SW480 (cell line): ENCODE results near the gene NISCH.
A peak's percentile ranks its signal among the peaks of the same experiment; 100 is the strongest.

Experiments
- DNase-seq: peaks from one replicate; pipeline ENCODE4 v3.0.0-alpha.2; 2016; ENCODE audit warnings: low spot score

The NISCH gene

DNA sequence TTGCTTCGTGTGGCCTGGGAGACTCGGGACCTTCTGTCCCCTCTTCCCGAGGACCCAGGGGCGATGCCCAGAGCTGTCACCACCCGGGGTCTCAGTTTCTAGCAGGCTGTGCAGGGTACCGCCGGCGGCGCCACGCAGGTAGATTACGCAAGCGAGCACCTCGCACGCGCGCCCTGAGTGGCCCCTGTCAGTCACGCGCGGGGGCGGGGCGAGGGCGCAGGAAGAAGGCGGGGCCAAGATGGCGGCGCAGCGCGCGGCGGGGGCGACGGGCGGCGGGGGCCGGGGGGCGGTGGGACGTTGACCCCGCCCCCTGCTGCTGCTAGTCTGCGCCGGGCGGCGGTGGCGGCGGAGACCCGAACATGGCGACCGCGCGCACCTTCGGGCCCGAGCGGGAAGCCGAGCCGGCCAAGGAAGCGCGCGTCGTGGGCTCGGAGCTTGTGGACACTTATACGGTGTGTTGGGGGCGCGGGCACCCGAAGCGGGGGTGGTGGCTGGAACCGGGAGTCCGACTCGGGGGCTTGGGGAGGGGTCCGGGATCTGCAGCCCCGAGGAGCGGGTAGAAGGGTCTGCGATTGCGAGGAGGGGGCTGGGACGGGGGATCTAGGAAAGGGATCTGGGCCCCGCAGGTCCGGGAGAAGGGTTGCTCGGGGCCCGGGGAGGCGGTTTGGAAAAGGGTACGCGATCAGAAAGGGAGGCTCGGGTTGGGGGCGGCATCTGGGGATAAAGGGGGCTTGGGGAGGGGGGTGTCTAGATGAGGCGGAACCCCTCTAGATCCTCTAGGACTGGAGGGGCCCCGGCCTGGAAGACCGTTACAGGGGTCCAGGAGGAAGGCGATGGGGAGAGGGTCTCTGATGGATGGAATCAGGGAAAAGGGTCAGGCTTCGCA is at the start of gene NISCH:
Gene NISCH (plus strand): TSS at position 322 of the 886 bp plus-strand sequence. CDS start 38 bp downstream, at position 360.
- DNase-seq = peak; percentile 74

DNA sequence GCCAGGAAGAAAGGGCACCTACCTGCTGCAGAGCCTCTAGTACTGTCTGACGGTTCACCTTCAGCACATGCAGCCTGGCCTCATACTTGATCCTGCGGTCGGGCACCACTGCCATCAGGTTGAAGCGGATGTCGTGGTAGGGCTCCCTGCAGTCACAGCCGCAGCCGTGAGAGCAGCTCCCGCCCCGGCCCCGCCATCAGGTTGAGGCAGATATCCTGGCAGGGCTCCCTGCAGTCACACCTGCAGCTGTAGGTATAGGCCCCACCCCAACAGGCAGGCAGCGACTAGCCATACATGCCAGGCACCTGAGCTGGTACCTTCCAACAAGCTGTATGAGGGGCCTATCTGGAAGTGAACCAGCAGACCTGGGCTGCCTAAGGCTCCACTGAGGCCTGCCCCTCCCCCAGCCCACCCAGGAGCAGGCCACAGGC is 49.2 kb upstream of the NISCH start:
- no peak for DNase-seq

DNA sequence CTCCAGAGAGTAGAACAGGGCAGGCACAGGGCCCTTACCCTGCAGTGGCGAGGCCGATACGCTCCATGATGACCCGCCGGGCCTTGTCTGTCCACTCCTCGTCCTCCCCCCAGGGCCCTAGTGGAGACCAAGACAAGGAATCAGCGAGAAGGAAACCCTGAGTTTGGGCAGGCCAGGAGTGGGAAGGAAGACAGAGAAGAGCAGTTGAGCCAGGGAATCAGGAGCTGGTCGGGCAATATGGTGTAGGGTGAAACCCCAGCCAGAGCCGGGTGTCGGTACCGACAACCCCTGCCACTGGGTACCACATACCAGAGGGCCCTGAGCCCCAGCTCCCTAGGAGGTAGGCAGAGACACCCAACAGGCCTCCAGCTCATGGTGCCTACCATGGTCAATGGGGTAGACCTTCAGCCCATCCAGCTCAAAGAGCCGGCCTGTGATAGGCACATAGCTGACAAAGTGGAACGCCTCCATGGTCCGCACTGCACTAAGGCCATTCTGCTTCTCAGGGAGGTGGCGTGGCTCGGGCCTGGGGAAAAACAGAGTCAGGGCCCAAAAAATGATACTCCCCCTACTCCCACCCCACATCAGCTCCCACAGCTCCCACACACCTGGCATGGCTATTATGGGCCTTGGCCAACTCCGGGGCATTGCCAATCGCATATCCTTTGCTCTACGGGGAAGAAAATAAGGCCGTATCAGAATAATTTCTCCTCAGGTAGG is 48.5 kb upstream of the NISCH start:
- DNase-seq = no peak

DNA sequence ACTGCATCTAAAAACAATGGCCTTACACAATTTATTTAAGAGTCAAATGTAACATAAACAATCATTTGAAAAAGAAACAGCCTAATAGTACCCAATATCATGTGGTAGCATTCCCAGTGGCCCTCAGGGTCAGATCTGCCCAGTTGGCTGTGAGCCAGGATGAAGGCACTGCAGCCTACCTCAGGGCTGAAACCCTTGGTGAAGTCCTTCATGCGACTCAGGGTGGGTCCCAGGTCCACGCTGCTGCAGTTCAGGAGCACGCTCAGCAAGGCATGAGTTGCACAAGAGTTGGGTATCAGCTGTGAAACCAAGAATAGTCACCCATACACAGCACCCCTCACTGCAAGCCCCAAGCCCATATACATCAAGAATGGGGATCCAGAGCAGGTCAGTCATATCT is 47.6 kb upstream of the NISCH start:
- DNase-seq = no peak

DNA sequence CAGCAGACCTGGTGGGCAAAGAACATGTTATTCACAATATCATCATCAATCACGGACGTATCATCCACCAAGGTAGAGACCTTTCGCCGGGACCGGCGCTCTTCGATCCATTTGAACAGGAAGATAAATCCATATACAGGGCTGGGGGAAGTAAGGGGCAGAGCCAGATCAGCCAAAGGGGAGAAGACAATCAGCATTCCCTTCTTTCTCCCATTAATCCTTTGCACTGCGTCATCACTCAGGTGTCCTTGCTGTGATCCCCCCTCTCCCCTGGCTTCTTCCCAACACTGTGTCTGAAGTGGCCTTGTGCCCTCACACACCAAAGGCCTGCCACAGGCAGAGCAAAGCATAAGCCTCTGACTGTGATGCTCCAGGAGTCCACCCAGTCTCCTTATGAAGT is 46.9 kb upstream of the NISCH start:
- DNase-seq = no peak

DNA sequence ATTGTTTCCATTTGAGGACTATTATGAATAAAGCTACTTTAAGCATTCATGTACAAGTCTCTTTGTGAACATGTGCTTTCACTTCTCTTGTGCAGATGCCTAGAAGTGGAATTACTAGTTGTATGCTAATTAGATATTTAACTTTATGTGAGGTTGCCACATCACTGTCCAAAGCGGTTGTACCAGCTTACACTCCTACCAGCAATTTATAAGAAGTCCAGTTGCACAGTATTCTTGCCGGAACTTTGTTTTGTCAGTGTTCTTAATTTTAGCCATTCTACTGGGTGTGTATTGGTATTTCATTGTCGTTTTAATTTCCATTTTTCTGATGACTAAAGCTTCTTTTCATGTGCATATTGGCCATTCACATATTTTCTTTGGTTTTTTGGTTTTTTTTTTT is 39.6 kb upstream of the NISCH start:
- no peak for DNase-seq

DNA sequence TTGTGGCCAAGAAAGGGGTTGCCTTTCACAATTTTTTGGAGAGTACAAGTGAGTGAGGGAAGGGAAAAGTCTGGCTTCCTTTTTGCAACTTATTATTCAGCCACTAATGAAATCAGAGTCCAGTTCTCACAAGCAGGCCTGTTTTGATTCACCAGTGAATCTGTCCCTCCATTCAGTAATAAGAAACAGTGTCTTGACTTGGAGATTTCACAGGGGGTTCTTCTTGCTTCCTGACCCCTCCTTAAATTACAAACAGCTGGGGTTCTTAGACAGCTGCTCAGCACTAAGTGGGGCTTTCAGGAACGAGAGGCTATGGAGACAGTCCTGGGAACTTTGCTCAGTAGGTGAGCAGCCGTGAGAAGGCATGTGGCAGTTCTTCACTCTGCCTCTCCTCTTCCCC is 35.0 kb upstream of the NISCH start:
- no peak for DNase-seq

DNA sequence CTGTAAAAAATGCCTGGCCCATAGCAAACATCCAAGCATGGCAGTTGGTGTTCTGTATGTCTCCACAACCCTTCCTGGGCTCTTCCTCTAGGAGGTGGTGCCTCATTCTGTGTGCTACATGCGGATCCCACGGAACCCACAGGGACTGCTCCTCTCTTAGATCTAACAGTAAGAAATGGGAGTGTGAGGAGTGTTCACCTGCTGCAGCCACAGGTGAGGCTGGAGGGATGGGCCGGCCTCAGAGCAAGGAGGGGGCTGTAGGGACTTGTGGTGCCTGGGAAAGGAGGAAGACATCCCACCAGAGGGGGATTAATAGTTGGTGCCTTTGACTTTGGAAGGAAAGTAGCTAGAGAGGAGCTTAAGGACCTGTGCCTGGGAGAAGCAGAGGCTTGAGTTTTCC is 32.7 kb upstream of the NISCH start:
- DNase-seq = no peak

DNA sequence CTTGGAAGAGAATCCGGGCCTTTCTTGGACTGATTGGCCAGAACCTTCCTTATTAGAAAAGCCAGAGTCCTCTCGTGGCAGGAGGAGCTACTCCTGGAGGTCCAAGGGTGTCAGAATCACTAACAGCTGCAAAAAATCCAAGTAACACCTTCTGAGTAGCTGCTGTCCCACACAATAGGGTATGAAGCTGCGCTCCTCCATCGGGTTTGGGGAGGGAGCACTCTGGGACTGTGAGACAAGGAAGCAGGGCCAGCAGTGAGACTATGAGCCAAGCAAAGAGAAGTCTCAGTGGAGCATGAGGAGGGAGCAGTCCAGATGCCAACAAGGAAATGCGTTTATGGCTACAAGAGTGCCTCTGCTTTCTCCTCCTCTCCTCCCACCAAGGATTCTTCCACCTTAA is 32.2 kb upstream of the NISCH start:
- no peak for DNase-seq

DNA sequence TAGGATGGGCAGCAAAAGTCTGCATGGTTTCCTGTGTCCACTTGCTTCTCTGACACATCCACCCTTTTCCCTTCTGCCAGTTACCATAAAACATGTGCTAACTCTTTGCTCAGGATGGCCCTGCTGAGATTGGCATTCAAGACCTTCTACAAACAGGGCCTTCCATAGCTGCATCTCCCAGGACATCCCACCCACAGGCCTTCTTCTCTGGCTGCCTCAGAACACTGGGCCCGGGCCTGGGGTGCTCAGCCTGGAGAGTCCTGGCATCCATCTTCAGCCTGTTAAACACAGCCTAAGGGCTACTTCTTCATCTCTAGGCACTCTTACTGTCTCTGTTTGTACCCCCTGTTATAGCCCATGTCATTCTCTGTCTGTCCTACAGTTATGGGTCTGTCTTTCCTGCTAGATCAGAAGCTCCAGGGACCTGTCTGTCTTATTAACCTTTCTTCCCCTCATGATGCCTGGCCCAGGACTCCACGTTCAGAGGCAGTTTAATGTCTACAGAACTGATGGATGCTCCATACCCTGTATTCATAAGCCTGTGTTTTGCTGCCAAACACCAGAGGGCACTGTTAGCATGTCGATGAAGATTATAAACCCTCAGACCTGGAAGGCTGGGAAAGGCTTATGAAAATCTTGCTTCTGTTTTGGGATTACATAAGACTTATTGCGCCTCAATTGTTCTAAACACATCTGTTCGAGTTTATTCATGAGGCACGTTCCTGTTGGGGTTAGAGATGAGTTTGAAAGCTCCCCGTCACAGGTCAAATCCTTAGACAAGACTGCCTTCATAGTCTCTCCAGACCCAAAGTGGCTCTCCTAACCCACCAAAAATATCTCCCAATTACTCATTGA is 27.0 kb upstream of the NISCH start:
- DNase-seq = peak; percentile 67

DNA sequence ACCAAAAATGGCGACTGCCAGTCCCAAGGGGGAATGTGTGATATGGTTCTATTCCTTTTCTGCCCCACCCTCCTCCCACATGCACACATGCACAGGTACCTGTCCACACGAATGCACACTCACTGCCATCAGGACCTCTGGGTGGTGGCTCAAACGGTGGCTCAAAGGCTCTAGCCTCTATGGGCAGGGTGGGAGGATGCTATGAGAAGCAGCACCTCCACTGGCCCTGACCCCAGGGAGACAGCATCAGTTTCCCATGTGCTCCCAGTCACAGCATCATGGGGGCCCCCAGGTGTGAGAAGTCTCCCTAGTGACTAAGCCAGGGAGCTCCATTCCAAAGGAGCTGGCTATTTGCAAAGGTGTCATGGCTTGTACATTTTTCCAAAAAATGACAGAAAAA is 26.4 kb upstream of the NISCH start:
- no peak for DNase-seq

DNA sequence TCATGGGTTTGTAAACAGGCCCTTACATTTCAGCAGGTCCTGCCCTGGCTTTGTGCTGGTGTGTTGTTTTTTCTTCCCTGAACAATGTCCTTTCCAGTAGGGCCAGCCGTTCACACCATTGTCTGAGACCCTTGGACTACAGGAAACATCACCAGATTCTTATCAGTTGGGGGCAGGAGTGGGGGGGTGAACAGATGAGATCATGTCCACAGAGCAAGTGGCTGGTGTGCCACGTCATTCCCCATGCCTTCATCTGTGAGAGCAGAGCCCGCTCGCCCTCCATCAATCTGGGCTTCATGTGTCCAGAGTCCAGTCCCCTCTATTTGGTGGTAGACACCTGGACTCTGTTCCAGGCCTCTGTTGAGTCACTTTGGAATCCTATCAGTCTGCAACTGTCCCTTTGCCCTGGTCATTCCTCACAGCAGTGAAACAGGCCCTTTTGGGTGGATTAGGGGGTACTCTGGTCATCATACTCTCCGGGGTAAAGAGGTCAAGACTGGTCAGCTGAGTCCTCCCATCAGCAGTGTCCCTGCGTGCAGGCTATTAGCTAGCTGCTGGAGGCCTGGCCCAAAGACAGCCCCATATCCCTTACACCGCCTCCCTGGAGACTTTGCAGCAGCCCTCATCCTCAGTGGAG is 25.5 kb upstream of the NISCH start:
- no peak for DNase-seq

DNA sequence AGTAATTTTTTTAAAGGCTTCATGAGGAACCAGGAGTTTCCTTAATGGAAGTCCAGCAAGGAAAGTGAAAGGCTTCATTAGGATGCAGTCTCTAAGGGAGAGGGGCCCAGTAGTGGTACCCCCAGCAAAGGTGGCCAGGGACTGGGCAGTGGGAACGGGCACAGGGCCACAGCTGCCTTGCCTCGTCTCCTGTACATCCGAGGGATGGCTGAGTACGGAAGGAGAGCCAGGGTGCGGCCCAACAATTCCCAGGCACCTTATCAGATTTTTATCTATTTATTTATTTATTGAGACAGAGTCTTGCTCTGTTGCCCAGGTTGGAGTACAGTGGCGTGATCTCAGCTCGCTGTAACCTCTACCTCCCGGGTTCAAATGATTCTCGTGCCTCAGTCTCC is 25.0 kb upstream of the NISCH start:
- DNase-seq = no peak

DNA sequence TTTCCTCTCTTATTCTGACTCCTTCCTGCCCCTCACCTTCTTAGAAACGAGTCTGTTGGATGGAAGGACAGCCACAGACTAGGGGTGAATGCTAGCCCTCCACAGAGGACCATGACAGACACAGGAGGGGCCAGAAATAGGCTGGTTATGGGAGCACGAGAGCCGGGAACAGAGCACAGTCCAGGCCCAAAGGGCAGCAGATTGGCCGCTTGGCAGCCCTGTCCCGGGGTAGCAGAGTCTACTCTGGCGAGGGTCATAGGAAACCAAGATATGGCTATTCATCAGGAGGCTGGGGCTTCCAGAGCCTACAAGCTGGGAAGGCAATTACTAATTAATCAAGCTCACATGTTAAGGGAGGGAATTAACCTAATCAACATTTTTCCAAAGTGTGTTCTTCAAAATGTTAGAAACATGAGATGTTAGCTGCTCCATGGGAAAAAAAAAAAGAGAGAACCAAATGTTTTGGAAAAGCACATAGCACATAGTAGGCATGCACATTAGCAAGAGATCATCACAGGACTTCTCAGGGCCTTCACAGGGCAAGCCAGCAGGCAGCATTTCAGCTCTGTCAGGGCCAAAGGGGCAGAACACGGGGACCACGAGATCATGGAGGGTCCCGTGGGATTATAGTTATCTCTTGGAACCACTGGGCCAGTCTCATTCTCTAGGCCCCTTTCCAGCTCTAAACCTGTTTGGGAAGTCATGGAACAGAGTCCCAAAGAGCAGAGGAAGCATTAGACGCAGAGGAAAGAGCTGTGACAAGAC is 23.8 kb upstream of the NISCH start:
- no peak for DNase-seq

DNA sequence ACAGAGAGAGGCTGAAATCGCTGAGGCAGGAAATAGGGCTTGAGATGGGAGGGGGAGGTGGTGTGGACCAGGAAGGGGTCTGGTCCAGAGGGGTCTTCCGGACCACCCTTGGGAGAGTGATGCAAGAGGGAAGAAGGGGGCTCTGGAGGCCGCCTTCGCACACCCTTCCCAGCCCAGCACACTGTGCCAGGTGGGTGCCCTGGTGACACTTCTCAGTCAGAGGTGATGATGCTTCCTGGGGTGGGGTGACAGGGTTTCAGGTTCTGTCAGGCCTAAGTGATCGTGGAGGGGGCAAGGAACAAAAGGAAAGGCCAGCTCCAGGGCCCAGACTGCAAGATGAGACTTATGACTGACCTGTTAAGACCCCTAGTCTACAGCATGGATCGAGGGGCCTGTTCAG is 23.2 kb upstream of the NISCH start:
- DNase-seq = no peak

DNA sequence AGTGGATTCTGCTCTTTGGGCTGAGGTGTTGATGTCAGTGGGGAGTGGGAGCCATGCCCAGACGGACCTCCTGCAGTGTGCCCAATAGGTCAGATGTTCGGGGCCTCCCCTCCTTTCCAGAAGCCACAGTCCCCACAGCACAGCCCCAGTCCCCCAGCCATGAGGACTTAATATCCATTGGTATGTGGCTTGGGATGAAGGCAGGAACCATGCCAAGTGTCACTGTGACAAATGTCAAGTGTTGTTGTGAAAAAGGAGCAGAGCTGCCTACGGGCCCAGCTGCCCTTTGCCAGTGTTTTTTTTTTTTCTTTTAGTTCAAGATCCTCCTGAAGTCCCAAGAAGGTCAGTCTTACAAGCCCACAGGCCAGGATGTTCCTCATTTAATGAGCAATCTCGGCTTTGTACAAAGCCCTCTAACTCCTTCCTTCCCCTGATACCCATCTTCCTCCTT is 22.7 kb upstream of the NISCH start:
- DNase-seq = no peak

DNA sequence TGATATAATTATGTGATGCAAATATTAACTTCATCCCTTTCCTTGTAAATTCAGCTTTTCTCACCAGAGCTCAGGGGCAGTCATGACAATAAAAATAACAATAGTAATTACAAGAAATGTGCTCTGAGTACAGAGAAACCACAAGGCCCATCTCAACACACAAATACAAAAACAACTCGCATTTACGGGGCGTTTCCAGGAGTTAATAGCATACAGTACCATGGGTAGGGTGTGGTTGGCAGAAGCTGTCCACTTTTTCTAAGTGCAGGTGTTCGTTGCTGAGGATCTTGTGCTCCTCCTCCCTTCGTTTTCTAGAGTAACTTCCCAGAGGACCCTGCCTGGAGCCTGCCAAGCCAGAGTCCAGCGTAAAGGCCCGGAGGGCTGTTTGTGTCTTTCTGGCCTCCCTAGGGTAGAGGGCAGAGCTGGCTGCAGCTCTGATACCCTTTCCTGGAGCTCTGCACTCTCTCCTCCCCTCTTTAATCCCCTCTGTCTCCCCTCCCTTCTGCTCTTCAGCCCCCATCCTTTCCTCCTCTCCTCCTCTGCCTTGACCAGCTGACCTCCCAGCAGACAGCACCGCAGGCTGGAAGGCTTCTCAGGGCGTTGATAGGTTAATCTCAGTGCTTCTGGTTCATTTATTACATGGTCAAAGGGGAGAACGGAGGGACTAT is 21.9 kb upstream of the NISCH start:
- no peak for DNase-seq

DNA sequence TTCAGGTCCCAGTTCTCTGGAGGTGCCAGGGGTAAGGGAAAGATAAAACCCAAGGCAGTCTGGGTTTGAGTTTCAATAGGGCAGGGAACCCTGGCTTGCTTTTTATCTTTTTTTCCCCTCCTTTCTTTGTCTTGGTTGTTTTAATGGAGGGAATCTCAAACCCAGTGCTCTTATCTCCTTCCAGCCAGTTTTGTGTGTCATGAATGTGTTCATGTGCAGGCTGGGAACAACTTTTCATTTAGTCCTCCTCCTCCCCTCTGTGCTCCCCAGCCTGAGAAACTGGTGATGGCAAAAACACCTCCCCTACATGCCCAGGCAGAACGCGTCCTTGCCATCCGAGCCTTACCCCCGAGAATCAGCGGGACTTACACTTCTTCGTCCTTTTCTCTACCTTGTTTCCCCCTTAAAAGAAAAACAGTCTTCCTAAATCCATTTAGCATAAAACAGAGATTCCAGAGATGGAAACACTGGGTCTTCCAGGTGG is 21.4 kb upstream of the NISCH start:
- DNase-seq = no peak

DNA sequence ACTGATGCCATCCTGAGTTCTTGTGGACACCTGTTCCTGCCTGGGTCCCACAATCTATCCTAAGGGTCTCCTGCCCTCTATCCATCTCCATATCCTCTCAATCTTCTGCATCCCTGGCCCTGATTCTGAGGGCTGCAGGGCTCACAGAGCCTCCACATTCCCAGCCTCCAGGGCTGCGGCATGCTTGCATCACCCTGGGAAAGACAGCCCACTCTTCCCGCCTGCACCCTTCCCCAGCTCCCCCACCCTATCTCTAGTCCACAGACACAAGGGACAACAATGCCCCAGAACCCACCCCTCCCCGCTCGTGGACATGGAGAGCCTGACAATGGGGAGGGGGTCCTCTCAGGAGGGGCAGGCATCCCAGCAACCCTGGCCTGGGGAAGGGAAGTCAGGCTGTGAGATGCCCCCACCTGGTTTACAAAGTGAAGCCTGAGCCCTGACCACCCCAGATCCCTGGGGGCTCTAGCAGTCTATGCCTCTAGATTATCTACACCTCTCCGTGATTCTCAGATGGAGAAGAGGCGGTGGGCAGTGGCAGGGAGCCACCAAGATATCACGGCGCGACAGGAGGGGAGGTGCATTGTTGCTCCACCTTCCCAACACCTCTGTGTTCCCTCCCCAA is 20.8 kb upstream of the NISCH start:
- no peak for DNase-seq
